Smooth muscle cell of the brain vasculature (primary cell): Measurements from ENCODE around the gene TCF20.
A peak's percentile ranks its signal among the peaks of the same experiment; 100 is the strongest.

Experiments
- DNase-seq: peaks from one replicate; pipeline ENCODE4 v3.0.0-alpha.2; 2012; ENCODE audit warnings: low read depth, low spot score

TCF20 gene

DNA sequence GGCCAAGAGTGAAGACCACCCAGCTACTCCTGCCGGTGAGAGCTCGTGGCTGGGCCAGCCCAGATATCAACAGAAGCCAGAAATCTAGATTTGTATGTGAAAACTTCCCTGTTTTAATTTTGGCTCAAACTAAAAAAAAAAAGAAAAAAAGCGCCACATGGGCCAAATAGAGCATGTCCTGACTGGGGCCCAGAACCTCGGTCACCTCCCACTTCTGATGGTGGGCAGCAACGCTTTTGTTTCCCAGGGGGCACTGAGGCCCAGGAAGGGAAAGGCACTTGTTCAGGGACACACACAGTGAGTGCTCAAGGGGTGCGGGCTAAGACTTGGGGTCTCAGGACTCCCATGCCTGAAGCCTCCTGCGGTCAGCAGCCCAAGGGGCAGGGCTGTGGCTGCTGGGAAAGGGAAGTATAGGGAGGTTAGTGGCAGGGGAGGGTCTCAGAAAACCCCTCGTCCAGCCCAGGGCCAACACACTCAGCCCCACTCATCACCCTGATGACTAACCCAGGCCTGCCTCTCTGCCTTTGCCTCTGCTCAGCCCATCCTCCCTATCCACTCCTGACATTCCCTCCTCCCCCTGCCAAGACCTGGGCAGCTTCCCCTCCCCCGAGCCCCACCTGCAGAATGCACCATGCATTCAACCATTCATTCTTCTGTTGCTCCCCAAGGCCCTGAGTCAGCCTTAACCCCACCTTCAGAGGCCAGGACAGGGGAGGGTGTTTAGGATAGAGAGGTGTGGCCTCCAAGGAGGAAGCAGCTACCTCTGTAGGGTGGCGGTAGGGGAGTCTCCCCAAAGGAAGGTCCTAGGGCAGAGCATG, 30.0 kb upstream of the TCF20 start:
- no peak for DNase-seq

DNA sequence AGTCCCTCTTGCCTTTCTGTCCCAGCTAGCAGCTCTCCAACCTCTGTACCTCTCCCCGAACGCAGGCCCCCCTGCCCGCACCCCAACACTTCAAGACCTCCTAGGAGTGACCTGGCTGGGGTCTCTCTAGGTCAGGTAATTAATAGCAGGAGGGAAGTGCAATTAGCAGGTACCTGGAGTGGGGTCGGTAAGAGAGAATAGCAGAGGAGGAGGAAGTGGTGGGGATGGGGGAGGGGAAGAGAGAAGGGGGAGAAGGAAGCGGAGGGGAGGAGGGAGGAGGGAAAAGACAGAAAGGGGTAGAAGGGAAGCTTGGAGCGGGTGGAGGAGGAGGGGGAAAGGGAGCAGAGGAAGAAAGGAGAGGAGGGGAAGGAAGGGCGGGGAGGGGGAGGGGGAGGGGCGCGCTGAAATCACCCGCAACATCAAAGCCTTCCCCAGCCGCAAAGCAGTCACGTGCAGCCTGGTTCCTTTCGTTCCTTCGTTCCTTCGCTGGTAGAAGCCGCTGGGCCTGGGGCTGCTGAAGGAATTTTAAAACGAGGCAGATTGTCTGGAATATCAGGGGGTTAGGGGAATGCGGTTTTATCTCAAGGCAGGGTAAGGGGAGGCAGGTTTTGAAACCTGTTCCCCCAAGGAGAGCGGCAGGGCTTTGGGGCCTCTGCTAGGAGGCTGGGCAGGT, 29.3 kb upstream of the TCF20 start:
- no peak for DNase-seq

GRCh38 chr22:42298746-42299145, 28.3 kb upstream of the TCF20 start:
- DNase-seq = no peak

DNA sequence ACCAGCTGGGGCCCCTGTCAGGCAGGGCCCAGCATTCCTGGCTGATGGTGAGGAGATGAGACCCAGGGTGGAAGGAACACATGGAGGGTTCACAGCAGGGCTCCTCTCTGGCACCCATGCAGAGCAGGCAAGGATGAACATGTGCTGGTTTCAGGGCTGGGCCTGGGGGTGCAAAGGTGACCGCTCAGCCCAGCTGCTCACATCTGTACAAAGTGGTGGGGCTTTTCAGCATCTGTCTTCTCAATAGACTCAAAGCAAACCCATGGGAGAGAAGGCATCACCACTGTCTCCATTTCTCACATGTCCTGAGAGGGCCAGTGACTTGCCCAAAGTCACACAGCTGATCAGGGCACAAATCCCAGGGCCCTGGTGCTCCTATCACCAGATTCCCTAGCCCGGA, 27.3 kb upstream of the TCF20 start:
- no peak for DNase-seq

DNA sequence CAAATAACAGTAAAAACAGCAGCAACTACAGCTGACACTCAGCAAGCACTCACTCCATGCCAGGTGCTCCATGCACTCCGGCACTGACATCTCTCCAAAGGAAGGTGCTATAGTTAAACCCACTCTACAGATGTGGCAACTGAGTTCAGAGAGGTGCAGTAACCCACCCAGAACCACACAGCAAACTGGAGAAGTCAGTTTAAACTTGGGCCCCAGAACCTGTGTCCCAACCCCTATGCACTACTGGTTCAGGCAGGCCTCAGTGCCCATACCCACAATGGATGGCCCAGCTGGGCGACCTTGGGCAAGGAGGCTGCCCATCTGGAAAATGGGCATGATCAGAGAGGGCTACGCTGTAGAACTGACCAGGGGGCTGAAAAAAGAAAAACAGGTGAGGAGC, 26.4 kb upstream of the TCF20 start:
- DNase-seq = no peak

DNA sequence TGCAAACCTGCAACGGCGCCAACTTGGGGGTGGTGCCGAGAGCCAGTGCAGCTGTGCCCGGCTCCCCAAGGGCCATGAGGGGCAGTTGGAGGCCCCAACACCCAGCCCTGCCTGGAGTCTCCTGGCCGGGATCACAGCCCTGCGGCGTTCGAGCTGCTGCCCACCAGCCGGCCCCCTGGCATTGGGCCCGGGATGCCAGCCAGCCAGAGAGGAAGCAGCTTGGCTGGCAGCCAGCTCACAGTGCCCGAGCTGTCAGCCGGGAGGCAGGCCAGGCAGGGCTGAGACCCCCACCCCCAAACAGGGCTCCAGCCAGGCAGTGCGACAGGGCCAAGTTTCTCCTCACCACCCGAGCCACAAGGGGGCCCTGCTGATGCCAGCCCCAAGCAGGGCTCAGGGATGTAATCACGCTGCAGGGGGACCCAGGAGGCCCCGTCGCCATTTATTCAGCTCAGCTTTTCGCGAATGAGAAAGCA, 26.0 kb upstream of the TCF20 start:
- DNase-seq = no peak

GRCh38 chr22:42294034-42294985, 23.9 kb upstream of the TCF20 start:
- peak; percentile 20 for DNase-seq

- no peak for DNase-seq
Observed at GRCh38 chr22:42292732-42293520, 22.5 kb upstream of the TCF20 start.

DNA sequence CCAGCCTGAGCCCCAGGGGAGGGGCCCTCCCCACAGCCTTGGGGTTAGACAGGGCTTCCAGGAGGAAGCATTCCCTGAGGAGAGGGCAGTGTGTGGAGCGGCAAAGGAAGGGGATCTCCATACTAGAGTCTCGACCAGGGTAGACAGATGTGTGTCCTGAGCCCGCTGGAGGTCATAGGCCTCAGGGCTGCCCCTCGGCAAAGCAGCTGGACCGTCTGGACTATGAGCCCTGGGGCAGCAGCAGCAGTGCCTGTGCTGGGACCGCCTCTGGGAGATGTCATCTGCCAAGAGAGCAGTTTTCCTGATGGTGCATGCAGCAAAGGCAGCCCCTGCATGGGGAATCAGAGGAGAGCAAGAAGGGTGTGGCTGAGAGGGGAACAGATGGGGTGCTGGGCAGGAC, 20.8 kb upstream of the TCF20 start:
- DNase-seq = no peak

GRCh38 chr22:42289671-42290541, 19.5 kb upstream of the TCF20 start:
- DNase-seq = no peak

- no peak for DNase-seq
Observed at GRCh38 chr22:42288791-42289190, 18.3 kb upstream of the TCF20 start.

- no peak for DNase-seq
Observed at GRCh38 chr22:42287174-42287890, 16.9 kb upstream of the TCF20 start.

DNA sequence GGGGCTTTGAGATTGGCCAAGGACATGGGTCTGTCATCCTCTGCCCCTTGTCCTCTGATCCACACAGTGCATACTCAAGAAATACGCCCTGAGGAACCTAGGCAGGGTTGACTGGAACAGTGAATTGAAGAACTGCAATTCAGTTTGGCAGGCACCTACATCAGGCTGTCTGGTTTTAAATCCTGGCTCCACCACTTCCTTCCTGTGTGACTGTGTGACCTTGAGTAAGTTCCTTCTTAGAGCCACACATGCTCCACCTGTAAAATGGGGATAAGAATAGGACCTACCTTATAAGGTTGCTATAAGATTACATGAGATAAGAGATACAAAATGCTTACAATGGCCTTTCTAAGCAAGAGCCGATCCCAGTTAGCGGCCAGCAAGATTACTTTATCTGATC, 15.8 kb upstream of the TCF20 start:
- no peak for DNase-seq

- no peak for DNase-seq
Observed at GRCh38 chr22:42285604-42286003, 15.2 kb upstream of the TCF20 start.

DNA sequence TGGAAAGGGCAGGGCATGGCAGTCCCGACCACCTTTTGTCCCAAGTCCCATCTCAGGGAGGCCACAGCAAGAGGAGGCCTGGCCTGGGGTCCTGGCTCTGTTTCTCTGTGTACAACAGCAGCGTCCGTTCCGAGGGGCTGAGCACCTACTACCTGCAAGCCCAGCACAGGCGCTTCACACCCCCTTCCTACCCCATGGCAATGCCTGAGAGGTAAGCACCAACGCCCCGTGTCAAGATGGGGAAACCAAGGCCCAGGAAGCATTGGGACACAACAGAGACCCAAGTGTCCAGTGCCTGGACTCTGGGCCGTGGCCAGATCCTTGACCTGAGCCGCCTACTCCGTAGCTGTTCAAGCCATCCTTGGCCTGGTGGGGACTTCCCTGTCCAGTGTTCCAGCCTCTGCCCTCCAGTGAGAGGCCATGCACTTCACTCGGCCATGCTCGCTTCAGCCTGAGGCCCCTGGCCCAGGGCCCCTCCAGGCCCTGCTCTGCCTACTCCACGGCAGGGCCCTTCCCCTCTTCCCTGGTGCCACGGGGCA, 14.3 kb upstream of the TCF20 start:
- DNase-seq = no peak

DNA sequence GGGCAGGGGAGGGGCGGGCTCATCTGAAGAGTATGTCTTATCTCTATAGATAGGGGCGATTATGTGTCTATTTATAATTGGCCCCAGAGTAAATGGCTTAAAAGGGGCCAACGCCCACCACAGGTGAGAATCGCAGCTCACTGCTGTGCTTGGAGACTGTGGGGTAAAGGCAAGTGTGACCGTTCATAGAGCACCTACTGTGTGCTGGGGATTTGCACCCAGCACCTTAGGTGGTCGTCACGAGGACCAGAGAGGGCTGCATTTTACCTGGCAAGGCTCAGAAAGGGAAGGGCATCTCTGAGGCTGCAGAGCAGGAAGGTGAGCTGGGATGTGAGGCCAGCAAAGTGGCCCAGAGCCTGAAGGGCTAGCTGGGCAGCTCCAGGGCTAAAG, 13.7 kb upstream of the TCF20 start:
- no peak for DNase-seq

DNA sequence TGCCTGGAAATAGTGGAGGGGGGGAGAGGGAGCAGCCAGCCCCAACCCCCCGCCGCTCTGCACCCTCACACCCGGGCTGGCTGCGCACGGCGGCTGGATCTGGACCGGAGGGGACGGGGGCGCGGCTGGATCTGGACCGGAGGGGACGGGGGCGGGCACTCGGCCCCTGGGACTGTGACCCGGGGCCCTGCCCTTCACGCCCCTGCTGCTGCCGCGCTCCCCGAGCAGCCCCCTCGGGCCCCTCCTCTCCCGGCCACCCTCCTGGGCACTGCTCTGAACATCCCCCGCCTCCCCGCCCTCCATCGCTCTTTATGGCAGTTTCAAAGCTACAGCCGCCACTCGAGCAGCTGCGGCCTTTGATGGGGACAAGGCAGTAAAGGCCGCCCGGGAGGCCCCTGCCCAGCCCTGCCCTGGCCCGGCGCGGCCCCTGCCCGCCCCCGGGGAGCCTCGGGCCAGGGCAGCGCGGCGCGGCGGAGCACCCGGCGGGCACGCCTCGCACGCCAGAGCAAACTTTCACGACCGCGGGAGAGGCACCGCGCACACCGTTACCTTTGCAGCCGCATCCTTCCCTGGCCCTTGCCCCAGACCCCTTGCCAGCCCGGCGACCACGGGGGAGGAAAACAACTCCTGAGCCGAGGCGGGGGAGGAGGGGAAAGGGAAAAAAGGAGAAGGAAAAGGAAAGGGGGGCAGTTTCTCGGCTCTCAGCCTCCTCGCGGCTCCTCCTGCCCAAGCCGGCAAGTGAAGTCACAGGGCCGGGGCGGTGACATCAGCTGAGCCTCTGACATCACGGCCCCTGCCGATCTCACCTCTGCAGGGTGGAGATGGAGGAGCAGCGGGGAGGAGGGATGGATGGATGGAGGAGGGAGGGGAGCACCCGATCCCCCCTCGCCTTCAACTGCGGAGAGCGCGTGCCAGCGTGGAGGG, 13.1 kb upstream of the TCF20 start:
- no peak for DNase-seq

DNA sequence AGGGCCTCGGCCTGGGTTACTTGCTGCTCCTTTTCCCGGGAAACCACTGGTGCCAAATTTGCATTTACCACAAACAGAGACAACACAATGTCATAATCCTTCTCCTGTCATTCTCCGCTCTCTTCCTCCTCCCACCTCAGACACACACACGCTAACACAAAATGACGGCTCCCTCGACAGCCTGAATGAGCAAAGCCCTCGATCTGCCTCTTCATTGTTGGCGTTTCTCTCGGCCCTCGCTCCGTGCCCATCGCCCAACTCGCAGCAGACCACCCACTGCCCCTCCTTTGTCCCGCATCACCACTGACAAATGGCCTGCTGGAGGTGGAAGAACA, 12.5 kb upstream of the TCF20 start:
- no peak for DNase-seq
